ENCODE results near the gene LINGO3. TPM values are rescaled to one million over a fixed set of nuclear protein-coding genes. Genes with fewer than 3 reads are reported as not detected.
A peak's percentile ranks its signal among the peaks of the same experiment; 100 is the strongest.

Gene LINGO3
- total RNA-seq, 2 experiments from 2014 or later, result 0.40 to 0.63 TPM

DNA sequence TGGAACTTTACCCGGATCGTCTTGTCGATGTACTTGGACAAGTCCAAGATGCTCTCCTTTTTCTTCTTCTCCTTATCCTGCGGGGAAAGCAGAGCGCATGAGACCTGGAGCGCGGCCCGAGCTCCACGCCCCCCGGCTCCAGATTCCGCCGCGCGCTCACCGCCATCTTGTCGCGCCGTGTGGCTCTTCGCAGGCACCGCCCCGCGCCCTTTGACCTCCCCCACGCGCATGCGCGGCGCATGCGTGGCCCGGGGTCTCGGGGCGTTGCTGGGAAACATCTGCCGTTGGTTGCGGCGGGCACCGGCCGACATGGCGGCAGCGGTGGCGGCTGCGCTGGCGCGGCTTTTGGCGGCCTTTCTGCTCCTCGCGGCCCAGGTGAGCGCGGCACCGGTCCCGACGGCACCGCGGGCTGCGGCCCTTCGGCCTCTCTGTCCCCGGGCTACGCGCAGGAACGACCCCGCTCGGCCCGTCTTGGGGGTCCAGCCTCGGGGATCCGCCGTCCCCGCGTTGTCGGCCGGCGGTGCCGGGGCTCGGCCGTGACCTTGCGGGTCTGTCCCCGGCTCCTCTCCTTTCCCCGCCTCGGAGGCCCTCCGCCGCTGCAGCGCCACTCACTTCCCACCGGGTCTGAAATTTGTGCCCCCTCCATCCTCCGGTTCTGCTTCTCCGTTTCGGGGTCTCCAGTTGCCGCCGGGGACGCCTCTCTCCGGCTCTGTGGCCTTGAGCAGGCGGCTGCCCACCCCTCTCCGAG is 20.6 kb upstream of the LINGO3 start, which contains the start of the genes LSM7 and SPPL2B:
Gene LSM7, minus strand, starts transcription at position 186 of the 748 bp plus-strand sequence. Its CDS starts 20 bp downstream, at position 166.
Gene SPPL2B, plus strand, starts transcription at position 284 of the 748 bp plus-strand sequence. Its CDS starts 26 bp downstream, at position 310.
- POLR2A ChIA-PET, result interaction anchor here (1.0 to 2.9 kb wide), 23 partner anchors 9 to 292 kb away, joined by 3 to 16 read pairs (median 7); partner anchors contain the start of genes AP3D1, GADD45B, PLEKHJ1 and TIMM13
- H3K4me1 Mint-ChIP-seq, result peaks cover 63% of the 10 kb centered on the region
- peak within 1 kb of the TSS; percentile 98 for H3K4me3 Mint-ChIP-seq

DNA sequence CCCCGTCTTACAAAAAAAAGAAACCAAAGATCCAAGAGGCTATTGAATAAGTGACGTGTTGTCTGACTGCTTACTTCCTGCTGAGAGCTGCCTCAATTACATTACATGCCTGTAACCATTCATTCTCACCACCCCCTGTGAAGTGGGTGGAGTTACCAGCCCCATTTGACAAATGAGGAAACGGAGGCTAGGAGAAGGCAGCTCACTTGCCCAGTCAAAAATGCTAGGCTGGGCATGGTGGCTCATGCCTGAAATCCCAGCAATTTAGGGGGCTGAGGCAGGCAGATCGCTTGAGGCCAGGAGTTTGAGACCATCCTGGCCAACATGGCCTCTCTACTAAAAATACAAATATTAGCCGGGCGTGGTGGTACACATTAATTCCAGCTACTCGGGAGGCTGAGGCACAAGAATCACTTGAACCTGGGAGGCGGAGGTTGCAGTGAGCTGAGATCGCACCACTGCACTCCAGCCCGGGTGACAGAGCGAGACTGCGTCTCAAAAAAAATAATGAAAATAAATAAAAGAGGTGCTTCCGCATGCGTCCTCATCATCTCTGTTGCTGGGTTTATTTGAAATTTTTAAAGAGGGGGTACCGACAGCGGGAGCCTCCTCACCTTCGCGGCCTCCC is 19.9 kb upstream of the LINGO3 start:
- peaks cover 63% of the 10 kb centered on the region for H3K4me1 Mint-ChIP-seq
- CTCF ChIA-PET, result interaction anchor here (0.9 to 1.3 kb wide), 3 partner anchors 100 to 453 kb away, joined by 3 to 4 read pairs (median 3); partner anchors contain the start of gene TIMM13
- H3K4me3 Mint-ChIP-seq, result peak overlapping the region; percentile 98
- H3K27ac Mint-ChIP-seq, result peak overlapping the region; percentile 99
- H3K9me3 Mint-ChIP-seq, result no peaks in the 10 kb centered on the region
- peak; percentile 78 for DNase-seq
- POLR2A ChIA-PET, result interaction anchor here (0.7 to 2.9 kb wide), 30 partner anchors 9 to 385 kb away, joined by 3 to 16 read pairs (median 5); partner anchors contain the start of genes AP3D1, GADD45B, PEAK3 and PLEKHJ1
- H3K27me3 Mint-ChIP-seq, result no peaks in the 10 kb centered on the region
- peaks cover 31% of the 10 kb centered on the region for H3K36me3 Mint-ChIP-seq (ENCODE audit: low read depth)

More for the DNA sequence above, 20.6 kb upstream of the LINGO3 start, which contains the start of the genes LSM7 and SPPL2B:
- Mint-ChIP-seq H3K27ac (peak within 1 kb of the TSS; percentile 99), H3K27me3 (no peaks in the 10 kb centered on the region), H3K36me3 (ENCODE audit: low read depth) (peaks cover 31% of the 10 kb centered on the region), H3K9me3 (no peaks in the 10 kb centered on the region)
- DNase-seq, result peak; percentile 93
- CTCF ChIA-PET, result interaction anchor here (1.2 kb wide), 1 partner anchor 99 kb away, joined by 4 read pairs; the partner anchor contains the start of gene TIMM13

DNA sequence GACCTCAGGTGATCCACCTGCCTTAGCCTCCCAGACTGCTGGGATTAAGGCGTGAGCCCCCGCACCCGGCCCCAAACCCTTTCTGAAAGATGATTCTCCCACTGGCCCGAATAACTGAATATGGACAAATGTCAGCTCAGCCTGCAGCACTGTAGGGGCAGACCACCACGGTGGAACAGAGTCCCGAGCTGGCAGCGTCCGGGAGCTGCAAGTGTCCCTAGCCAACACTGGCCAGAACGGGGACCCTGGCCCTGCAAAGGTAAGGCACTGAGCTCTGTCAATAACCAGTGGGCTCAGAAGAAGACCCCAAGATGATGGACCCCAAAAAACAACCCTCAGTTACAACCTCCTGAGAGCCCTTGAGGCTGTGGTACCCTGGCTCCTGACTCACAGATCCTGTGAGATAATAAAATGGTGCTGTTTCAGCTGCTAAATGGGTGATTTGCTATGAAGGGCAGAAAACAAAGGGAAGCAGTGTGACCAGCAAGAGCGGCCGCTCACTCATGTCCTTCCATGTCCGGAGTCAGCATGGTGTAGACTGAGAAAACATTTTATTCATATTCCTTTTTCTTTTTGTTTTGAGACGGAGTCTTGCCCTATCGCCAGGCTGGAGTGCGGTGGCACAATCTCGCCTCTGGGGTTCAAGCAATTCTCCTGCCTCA is 18.9 kb upstream of the LINGO3 start:
- CTCF ChIA-PET, result interaction anchor here (0.5 to 1.3 kb wide), 2 partner anchors 171 to 1158 kb away, joined by 3 to 4 read pairs; no protein-coding TSS in a partner anchor
- H3K27ac Mint-ChIP-seq, result peak overlapping the region; percentile 99
- POLR2A ChIA-PET, result interaction anchor here (0.9 to 2.9 kb wide), 20 partner anchors 8 to 384 kb away, joined by 3 to 16 read pairs (median 7); partner anchors contain the start of genes GADD45B, PEAK3, PLEKHJ1 and TIMM13
- no peaks in the 10 kb centered on the region for H3K9me3 Mint-ChIP-seq
- H3K4me1 Mint-ChIP-seq, result peaks cover 56% of the 10 kb centered on the region
- peaks cover 31% of the 10 kb centered on the region for H3K36me3 Mint-ChIP-seq (ENCODE audit: low read depth)
- DNase-seq, result no peak
- no peaks in the 10 kb centered on the region for H3K27me3 Mint-ChIP-seq
- H3K4me3 Mint-ChIP-seq, result peak overlapping the region; percentile 98

DNA sequence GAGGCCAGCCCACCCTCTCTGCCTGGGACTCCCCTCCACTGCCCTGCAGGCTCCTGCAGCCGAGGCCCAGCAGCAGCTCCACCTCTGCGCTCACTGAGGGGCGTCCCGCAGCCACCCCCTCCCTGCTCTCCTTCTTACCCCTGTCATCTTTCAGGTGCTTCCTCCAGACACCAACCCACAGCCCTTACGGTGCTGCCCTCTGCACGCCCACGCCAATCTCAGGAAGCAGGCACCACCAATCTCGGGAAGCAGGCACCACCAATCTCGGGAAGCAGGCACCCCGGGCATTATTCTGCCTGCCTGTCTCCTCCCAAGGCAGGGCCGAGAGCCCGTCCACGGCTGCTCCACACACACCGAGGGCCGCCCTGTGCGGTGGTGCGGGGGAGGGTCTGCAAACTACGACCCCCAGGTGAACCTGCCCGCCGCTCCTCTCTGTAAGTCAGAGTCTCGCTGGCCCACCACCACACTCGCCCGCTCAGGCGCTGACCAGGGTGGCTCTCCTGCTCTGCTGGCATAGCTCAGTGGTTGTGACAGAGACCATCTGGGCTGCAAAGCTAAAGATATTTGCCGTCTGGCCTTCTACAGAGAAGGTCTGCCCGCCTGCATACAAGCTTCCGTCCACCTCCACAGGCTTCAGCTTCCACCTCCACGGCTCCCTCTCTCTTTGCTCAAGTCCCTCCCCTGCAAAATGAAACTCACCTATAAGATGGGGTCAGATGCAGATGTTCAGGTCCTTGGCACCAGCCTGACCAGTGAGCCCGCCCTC is 17.5 kb upstream of the LINGO3 start:
- no peaks in the 10 kb centered on the region for H3K27me3 Mint-ChIP-seq
- H3K27ac Mint-ChIP-seq, result peak overlapping the region; percentile 36
- peaks cover 31% of the 10 kb centered on the region for H3K36me3 Mint-ChIP-seq (ENCODE audit: low read depth)
- no peak overlapping the region for H3K4me3 Mint-ChIP-seq
- no peak for DNase-seq
- H3K9me3 Mint-ChIP-seq, result no peaks in the 10 kb centered on the region
- ChIA-PET POLR2A (no interaction called here), CTCF (interaction anchor here (1.0 kb wide), 1 partner anchor 169 kb away, joined by 3 read pairs; no protein-coding TSS in a partner anchor)
- H3K4me1 Mint-ChIP-seq, result peaks cover 46% of the 10 kb centered on the region

DNA sequence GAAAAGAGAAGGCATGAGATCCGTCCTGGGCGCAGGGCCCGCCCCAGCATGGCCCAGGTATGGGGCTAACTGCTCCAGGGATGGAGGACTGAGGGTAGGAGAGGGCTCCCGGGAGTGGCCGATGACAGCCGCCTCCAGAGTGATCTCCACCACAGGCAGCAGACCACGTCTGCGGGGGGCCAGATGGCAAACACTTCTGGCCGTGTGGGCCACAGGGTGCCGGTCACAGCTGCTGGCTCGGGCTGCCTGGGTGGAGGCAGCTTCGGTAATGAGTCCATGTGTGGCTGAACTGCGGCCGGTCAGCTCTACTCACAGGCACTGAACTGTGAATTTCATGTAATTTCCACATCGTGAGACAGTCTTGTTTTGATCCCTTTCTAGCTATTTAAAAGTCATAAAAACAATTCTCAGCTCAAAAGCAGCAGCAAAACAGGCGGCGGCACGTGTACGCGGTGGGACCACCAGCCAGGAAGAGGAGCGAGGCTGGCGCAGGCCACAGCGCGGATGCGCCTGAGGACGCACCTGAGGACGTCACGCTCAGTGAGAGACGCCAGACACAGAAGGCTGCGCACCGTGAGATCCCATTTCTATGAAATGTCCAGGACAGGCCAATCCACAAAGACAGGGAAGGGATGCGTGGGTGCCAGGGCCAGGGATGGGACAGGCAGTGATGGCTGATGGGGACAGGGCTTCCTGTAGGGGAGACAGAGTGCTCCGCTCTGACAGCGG is 16.4 kb upstream of the LINGO3 start:
- ChIA-PET CTCF (no interaction called here), POLR2A (interaction anchor here (1.7 kb wide), 1 partner anchor 54 kb away, joined by 4 read pairs; no protein-coding TSS in a partner anchor)
- Mint-ChIP-seq H3K4me1 (peaks cover 37% of the 10 kb centered on the region), H3K9me3 (no peaks in the 10 kb centered on the region), H3K36me3 (ENCODE audit: low read depth) (peaks cover 31% of the 10 kb centered on the region), H3K27ac (no peak overlapping the region), H3K4me3 (no peak overlapping the region), H3K27me3 (no peaks in the 10 kb centered on the region)
- no peak for DNase-seq

DNA sequence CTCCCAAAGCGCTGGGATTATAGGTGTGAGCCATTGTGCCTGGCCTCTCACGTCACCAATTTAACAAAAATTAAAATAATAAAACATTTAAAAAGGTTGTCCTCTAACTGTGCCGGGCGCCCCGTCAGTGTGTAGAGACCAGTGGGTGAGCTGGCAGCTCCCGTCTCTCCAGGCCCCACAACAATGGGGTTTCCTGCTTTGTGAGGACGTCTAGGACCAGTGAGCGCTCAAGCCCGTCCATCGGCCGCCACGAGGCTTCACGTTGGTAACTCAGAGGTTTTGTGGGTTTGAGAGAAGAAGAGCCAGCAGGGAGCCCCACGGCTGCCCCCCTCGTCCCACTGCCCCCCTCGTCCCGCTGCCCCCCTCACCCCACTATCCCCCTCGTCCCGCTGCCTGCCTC is 15.8 kb upstream of the LINGO3 start:
- no peak overlapping the region for H3K4me3 Mint-ChIP-seq
- DNase-seq, result no peak
- POLR2A ChIA-PET, result interaction anchor here (1.7 kb wide), 1 partner anchor 54 kb away, joined by 4 read pairs; no protein-coding TSS in a partner anchor
- CTCF ChIA-PET, result no interaction called here
- no peak overlapping the region for H3K27ac Mint-ChIP-seq
- no peaks in the 10 kb centered on the region for H3K9me3 Mint-ChIP-seq
- H3K4me1 Mint-ChIP-seq, result peaks cover 32% of the 10 kb centered on the region
- H3K36me3 Mint-ChIP-seq (ENCODE audit: low read depth), result peaks cover 26% of the 10 kb centered on the region
- H3K27me3 Mint-ChIP-seq, result no peaks in the 10 kb centered on the region

DNA sequence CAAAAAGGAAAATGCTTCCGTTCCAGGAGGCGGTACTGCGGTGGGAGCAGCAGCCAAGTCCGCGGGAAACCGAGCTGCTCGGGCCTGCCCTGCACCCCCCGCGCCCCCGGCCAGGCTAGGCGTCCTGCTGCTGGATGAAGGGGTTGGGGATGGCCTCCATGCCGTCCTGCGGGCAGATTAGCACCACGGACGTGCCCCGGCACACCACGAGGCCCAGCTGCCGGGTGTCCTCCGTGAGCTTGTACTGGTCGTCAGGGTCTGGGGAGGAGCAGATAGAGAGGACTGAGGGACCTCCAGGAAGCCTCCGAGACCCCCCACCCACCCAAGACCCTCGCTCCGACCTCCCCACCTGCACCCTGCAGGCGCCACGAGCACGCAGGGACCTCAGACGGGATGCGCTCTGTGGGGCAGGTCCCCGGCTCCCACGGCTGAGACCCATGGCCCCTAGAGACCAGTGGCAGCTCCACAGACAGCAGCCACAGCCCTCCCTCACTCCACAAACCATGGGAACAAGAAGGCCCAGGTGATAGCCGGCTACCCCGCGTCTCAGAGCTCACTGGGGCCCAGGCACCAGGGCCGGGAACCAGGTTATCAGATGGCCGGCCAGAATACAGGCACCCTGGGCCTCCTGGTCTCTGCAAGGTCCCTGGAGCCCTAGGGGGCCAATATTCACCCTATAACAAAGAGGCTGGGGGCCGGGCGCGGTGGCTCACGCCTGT is 13.8 kb upstream of the LINGO3 start:
- no peaks in the 10 kb centered on the region for H3K27me3 Mint-ChIP-seq
- H3K27ac Mint-ChIP-seq, result no peak overlapping the region
- H3K4me1 Mint-ChIP-seq, result peaks cover 19% of the 10 kb centered on the region
- no peak for DNase-seq
- CTCF ChIA-PET, result no interaction called here
- H3K4me3 Mint-ChIP-seq, result no peak overlapping the region
- POLR2A ChIA-PET, result no interaction called here
- H3K9me3 Mint-ChIP-seq, result no peaks in the 10 kb centered on the region
- H3K36me3 Mint-ChIP-seq (ENCODE audit: low read depth), result peaks cover 18% of the 10 kb centered on the region

DNA sequence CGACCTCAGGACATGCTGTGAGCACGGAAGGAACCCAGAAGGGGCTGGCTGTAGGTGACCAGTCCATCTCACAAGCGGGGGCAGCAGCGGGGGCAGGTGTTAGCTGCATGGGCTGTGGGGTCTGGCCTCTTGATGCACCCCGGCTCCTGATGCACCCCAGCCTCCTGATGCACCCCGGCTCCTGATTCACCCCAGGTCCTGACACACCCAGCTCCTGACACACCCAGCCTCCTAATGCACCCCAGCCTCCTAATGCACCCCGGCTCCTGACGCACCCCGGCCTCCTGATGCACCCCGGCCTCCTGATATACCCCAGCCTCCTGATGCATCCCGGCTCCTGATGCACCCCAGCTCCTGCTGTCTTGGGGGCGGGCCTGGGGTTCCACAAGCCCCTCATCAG is 13.0 kb upstream of the LINGO3 start:
- Mint-ChIP-seq H3K36me3 (ENCODE audit: low read depth) (peaks cover 16% of the 10 kb centered on the region), H3K9me3 (no peaks in the 10 kb centered on the region), H3K27ac (no peak overlapping the region), H3K4me3 (no peak overlapping the region), H3K4me1 (peaks cover 11% of the 10 kb centered on the region), H3K27me3 (no peaks in the 10 kb centered on the region)
- ChIA-PET POLR2A (no interaction called here), CTCF (no interaction called here)
- no peak for DNase-seq

DNA sequence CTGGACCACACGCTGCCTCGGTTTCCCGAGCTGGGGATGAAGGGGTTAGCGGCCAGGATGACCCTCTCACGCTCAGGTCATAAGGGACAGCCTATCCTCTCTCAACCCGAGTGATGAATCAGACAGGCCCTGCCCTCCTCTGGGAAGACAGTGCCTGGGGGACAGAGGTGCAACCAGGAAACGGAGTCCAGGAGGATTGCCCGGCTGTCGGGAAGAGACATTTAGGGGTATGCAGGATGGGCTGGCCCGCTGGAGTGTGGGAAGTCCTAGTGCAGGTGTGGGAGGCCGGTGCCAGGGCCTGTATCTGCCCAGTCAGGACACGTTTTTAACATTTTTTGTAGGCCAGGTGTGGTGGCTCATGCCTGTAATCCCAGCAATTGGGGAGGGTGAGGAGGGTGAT is 12.1 kb upstream of the LINGO3 start:
- H3K27me3 Mint-ChIP-seq, result peaks cover under 1% of the 10 kb centered on the region
- no peak overlapping the region for H3K4me3 Mint-ChIP-seq
- H3K4me1 Mint-ChIP-seq, result peaks cover 4% of the 10 kb centered on the region

DNA sequence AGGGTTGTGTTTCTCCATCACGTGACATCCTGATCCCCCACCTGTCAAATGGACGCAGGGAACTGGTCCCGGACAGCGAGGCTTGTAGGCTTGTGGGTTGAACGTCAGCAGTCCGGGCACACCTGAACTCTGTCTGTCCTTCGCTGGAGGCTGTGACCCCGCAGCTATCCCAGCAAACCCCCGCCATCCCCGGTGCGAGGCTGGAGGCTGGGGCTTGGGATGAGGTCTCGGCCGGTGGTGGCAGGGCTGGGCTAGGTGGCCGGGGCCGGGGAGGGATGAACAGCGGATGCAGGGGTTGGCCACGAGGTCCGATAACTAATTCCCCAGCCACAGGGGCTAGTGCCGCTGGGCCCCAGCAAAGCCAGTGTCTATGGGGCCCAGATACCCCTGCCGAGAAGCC is 11.6 kb upstream of the LINGO3 start:
- DNase-seq, result no peak
- Mint-ChIP-seq H3K4me1 (peaks cover 2% of the 10 kb centered on the region), H3K27ac (no peak overlapping the region), H3K4me3 (no peak overlapping the region), H3K9me3 (peaks cover 11% of the 10 kb centered on the region), H3K27me3 (peaks cover 6% of the 10 kb centered on the region), H3K36me3 (ENCODE audit: low read depth) (peaks cover 10% of the 10 kb centered on the region)
- POLR2A ChIA-PET, result interaction anchor here (1.6 kb wide), 1 partner anchor 8 kb away, joined by 6 read pairs; the partner anchor contains the start of gene LSM7
- CTCF ChIA-PET, result interaction anchor here (0.6 kb wide), 1 partner anchor 494 kb away, joined by 4 read pairs; no protein-coding TSS in a partner anchor

More for the DNA sequence above, 12.1 kb upstream of the LINGO3 start:
- DNase-seq, result no peak
- peaks cover 10% of the 10 kb centered on the region for H3K36me3 Mint-ChIP-seq (ENCODE audit: low read depth)
- H3K27ac Mint-ChIP-seq, result no peak overlapping the region
- CTCF ChIA-PET, result no interaction called here
- H3K9me3 Mint-ChIP-seq, result peaks cover 7% of the 10 kb centered on the region
- POLR2A ChIA-PET, result no interaction called here

DNA sequence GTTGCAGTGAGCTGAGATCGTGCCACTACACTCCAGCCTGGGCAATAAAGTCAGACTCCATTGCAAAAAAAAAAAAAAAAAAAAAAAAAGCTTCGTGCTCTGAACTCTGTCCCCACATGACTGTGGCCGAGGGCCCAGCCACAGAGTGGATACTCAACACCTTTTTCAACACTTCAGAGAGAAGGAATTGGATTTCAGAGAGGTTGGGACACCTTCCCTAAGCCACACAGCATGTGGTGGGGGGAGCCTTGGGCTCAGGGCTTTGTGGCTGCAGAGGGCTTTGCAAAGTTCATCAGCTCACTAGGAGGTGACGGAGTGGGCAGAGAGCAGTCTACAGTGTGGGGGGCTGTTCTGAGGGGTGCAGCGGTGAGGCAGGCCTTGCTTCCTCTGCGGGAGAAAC is 11.0 kb upstream of the LINGO3 start:
- Mint-ChIP-seq H3K27ac (no peak overlapping the region), H3K36me3 (ENCODE audit: low read depth) (peaks cover 4% of the 10 kb centered on the region), H3K27me3 (peaks cover 10% of the 10 kb centered on the region), H3K4me3 (no peak overlapping the region), H3K9me3 (peaks cover 14% of the 10 kb centered on the region), H3K4me1 (no peaks in the 10 kb centered on the region)
- CTCF ChIA-PET, result interaction anchor here (0.7 kb wide), 1 partner anchor 41 kb away, joined by 3 read pairs; no protein-coding TSS in a partner anchor
- POLR2A ChIA-PET, result interaction anchor here (1.6 kb wide), 1 partner anchor 9 kb away, joined by 6 read pairs; the partner anchor contains the start of gene LSM7
- DNase-seq, result no peak

Data from activated CD4-positive, alpha-beta memory T cell treated with anti-CD3 and anti-CD28 coated beads, Interleukin-2, amount 10 ng/mL, durations not matched to agents 7 days and 5 days (primary cell).